ENCODE results near the gene PHPT1.
"Not testable (repeated sequence)": the region's sequence is repeated elsewhere in the genome, so short reads cannot be mapped to it uniquely, and the experiment has no call there.

DNA sequence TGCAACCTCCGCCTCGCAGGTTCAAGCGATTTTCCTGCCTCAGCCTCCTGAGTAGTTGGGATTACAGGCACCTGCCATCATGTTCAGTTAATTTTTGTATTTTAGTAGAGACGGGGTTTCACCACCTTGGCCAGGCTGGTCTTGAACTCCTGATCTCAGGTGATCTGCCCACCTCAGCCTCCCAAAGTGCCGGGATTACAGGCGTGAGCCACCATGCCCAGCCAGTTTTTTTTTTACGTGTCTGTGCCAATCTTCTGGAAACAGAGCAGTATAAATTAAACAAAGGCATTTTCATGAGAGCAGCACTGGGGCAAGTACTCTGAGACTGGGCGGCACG is 33.7 kb downstream of the PHPT1 start:
- TF ChIP-seq, protein P1, sequence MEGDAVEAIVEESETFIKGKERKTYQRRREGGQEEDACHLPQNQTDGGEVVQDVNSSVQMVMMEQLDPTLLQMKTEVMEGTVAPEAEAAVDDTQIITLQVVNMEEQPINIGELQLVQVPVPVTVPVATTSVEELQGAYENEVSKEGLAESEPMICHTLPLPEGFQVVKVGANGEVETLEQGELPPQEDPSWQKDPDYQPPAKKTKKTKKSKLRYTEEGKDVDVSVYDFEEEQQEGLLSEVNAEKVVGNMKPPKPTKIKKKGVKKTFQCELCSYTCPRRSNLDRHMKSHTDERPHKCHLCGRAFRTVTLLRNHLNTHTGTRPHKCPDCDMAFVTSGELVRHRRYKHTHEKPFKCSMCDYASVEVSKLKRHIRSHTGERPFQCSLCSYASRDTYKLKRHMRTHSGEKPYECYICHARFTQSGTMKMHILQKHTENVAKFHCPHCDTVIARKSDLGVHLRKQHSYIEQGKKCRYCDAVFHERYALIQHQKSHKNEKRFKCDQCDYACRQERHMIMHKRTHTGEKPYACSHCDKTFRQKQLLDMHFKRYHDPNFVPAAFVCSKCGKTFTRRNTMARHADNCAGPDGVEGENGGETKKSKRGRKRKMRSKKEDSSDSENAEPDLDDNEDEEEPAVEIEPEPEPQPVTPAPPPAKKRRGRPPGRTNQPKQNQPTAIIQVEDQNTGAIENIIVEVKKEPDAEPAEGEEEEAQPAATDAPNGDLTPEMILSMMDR (IDR thresholded peaks at IDR 0.05) = not testable (repeated sequence)
- TF ChIP-seq POLR2A (IDR thresholded peaks at IDR 0.05) = not testable (repeated sequence)

Data from right lobe of liver (tissue), 4 donors.